ENCODE measurements around the gene TBR1. TPM values are rescaled to one million over a fixed set of nuclear protein-coding genes. Genes with fewer than 3 reads are reported as not detected.
A peak's percentile ranks its signal among the peaks of the same experiment; 100 is the strongest.

TBR1 gene
- polyA plus RNA-seq (ENCODE audit: insufficient read length): not detected

DNA sequence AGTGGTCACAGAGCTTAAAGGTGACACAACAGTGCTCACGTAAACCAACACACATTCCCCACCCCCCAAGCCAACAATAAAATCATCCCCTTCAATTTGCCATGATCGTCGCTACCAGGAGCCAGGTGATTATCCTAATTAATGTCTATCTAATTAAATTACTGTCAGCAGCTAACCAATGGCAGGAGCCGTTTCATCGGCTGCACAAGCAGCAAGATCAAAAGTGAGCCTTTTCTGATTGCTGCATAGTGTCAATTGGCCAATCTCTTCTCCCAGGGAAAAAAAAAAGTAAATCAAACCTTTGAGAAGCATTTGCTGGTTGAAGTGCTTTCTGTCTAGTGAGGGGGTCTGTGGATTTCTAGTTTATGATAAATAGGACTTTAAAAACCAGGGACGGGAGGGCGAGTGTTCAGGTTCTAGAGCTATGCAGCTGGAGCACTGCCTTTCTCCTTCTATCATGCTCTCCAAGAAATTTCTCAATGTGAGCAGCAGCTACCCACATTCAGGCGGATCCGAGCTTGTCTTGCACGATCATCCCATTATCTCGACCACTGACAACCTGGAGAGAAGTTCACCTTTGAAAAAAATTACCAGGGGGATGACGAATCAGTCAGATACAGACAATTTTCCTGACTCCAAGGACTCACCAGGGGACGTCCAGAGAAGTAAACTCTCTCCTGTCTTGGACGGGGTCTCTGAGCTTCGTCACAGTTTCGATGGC, at the start of gene TBR1:
TSS of gene TBR1 (plus strand) at position 311 of the 721 bp plus-strand sequence. CDS start at position 425, 114 bp downstream.
- no peak for DNase-seq (ENCODE audit: low read depth)

DNA sequence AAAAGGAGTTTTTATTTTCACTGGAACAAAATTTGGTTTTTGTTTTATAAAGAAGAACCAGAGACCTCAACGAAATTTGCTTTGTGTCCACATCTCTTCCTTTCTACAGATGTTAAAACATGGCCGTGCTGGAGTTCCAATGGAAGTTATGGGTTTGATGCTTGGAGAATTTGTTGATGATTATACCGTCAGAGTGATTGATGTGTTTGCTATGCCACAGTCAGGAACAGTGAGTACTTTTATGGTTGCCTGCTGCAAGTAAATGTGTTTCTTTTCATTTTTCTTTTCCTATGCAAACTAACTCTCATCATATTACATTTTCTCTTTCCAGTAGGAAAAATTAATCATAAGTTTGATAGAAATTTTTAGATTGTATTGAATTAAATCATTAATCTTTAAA, 48.4 kb upstream of the TBR1 start:
- DNase-seq (ENCODE audit: low read depth): no peak

DNA sequence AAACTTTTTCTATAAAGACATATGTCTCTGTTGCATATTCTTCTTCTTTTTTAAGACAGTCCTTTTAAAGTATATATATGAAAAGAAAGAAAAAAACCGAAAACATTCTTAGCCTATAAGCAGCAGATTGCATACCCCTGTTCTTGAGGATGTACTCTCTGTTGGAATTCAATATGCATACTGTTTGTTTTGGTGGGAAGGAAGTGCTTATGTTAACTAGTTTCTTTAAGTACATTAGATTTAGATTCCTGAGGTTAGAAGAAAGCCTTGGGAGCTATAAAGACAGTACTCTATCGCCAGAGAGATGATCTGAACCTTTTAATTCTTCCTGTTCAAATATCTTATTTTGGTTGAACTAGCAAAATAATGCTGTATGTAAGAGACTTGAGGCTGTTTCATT, 46.8 kb upstream of the TBR1 start:
- no peak for DNase-seq (ENCODE audit: low read depth)

DNA sequence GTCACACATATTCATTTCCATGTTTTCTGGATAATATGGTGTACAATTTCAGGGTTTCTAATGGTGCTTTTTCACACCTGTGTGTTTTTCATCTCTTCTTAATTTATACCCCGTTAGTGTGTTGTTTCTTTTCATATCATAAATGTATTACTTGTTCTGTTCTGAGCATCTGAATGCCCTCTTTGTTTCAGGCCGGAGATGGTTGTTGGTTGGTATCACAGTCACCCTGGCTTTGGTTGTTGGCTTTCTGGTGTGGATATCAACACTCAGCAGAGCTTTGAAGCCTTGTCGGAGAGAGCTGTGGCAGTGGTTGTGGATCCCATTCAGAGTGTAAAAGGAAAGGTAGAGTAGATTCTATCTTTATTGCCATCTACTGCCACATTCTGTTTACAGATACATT, 45.1 kb upstream of the TBR1 start:
- no peak for DNase-seq (ENCODE audit: low read depth)

DNA sequence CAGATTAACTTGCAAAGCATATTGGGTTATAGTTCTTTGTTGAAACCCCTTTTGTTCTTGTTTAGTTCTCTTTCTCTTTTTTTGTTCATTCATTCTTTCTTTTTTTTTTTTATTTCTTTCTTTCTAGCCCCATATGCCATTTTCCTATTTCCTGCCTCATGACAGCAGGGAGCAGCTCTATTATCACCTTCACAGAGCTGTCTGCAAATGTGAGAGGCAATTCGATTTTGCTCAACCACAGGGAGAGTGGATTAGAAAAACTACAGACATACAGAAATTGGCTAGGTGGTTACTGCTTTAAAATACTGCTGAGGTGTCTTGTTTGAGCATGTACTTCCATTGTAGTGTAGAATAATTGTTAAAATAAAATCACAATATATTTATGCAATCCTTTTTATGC, 44.2 kb upstream of the TBR1 start:
- no peak for DNase-seq (ENCODE audit: low read depth)

DNA sequence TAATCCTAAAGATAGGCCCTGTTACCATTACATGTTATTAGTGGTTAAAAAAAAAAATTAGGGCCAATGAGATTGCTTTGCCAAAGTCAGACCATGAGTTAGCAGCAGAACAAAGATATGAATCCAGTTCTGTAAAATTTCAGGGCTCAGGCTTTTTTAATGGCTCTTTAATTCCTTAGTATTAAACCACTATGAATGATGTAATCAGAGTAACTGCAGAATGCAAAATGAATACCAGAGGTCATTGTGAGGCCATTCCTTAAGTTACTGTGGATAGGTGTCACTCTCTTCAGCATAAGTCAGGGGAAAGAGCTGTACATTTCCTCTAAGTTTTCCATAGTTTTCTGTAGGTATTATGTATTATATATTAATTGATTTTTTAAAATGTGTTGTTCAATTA, 42.2 kb upstream of the TBR1 start:
- no peak for DNase-seq (ENCODE audit: low read depth)

DNA sequence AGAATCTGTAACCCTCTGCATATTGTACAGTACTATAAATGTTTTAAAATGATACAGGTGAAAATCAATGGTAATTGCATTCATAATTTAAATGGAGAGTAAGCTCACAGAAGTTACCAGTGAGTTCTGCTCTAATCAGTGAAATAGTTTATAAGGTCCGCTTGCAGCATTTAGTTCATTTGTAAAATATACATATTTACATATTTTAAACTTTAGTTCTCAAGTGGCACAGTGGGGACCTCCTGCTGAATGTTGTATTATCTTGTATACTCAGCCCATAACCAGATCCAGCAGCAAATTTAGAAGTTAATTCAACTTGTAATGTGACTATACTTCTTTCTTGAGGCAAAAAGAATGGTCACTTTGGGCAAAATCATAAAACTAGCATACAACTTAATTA, 41.7 kb upstream of the TBR1 start:
- no peak for DNase-seq (ENCODE audit: low read depth)

DNA sequence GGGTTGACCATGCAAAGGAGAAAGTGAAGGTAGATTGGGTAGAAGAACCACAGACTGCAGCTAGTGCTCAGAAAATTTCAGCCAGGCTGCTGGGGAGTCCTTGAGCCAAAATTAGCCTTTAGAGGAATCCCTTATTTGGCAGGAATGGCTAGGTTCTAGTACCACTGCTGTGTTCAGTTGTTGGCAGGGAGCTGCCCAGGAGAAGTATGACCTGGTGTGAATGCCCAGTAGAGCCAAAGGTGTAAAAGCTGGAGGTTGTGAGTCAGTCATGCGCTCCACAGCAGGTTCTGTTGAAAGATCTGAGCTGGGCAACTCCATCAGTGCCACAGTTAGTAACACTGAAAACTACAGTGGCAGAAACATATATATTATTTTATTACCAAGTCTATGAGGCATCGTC, 36.4 kb upstream of the TBR1 start:
- no peak for DNase-seq (ENCODE audit: low read depth)

DNA sequence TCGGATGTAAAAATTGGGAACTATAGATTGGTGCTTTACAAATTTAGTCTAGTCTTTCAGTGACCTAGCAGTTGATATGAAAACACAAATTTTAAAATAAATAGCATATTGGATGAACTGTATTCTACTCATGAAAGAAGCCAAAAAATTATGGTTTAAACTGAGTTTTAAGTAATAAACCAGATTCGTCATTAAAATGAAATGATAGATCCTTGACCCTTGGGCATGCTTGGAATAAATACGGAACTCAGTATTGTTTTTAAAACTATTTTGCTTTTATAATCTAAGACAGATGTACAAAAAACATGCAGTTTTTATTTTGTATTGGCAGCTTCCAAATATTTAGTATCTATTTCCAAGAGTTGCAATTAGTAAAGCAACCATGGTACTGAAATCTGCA, 34.6 kb upstream of the TBR1 start:
- peak; percentile 17 for DNase-seq (ENCODE audit: low read depth)

DNA sequence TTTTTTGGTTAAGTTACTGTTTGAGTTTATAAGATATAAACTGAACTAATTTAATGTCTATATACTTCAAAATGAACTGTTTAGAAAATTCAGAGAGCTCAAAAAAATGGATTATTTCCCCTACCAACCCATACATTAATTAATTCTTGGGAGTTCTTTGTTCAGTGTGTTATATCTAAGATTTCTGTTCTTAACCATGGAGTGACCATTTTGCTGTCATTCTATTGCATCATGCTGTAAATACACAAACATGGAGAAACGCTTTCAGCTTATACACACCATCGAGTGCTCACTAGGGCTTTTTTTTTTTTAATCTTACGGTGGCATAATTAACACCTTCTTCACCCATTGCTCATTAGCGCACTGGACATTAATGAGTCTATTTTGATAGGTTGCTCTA, 33.4 kb upstream of the TBR1 start:
- DNase-seq (ENCODE audit: low read depth): no peak

DNA sequence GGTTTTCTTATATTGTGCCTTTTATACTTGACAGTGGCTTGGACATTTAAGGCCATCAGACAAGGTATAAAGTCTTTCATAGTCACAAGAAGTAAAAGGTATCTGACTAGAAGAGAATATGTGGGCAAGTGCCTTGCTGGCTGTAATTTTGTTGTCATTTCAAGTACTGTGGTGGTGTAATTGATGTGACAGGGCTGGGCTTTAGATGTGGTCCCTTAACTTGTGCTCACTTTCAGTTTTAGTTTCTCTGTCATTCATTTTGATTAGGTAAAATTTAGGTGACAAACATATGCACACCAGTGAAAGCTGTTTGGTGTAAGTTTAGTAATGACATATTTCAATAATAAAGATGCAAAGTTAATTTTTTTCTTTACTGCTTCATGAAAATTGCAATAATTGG, 31.2 kb upstream of the TBR1 start:
- DNase-seq (ENCODE audit: low read depth): no peak

DNA sequence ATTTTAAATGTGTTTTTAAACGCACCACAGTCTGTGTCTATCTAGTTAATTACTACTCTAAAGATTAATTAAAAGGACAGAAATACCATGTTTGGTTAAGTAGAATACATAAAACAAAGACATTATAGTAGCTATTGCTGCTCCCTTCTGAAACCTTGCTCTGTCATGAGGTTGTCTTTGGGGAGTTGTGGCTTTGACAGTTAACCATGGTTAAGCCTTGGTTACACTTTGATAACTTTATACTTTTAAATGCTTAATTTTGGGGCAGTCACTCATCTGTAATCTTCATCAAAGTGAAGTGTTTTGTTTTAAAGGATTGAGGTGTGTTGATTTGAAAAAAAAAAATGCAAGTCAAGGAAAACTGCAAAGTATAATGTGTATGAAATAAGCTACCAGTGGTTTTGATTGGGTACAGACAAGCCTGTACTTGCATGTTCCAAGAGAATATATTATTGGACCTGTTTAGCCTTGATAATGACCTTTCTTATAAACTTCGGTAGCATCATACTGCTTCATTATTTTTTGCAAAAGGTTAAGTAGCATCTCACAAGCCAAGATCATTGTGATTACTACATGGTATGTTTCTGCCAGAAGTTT, 29.8 kb upstream of the TBR1 start:
- no peak for DNase-seq (ENCODE audit: low read depth)

DNA sequence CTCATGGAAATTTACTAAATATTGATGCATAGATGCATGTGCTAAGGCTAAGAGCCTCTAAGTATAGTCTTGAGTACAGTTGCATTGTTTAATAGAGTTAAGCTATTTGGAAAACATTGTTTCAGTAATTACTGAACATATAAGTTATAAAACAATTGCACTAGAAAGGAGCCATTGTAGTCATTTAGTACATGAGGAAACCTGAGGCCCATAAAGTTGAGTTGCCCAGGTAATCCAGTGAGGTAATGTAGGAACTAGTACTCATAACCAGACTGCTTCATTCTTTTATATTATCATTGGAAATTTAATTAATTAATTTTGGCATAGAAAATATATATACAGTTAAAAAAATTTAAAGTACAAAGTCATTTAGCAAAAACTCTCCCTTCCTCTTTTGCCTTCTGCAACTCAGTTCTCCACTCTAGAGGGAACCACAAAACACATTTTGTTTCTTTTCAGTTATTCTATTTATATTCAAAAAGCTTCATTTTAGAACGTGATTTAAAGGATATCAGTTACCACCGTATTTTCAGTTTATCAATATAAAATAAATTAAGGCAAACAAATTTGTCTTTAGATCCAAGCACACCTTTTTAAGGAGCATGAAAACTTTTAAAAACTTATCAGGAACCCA, 27.8 kb upstream of the TBR1 start:
- DNase-seq (ENCODE audit: low read depth): no peak

DNA sequence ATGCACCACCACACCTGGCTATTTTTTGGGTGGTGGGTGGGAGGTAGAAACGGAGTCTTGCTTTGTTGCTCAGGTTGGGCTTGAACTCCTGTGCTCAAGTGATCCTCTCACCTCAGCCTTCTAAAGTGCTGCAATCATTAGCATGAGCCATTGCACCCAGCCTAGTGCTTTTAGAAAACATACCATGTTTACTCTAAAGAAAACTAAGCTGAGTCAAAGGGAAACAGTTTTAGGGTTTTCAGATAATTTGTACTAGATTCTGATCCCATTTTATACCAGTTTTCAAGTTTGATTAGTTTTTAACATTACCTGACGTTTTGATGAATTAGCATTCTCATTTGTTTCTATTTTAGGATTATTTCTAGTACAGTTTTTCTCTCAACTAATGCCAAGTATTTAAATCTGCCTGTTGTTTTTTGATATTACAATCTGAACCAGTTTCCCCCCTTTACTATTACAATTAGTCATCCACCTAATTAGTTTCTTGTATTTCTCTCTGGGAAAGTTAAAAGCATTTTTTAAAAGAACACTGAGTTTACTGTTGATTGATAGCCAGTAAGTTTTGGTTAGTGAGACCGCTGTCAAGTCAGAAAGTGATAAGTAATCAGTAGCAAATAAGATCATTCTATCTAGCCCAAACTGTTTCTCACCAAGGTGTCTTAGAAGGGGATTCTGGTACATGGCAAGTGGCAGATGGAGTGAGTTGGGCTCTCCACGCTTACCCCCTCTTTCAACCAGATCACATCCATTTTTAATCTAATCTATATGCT, 24.2 kb upstream of the TBR1 start:
- DNase-seq (ENCODE audit: low read depth): no peak

DNA sequence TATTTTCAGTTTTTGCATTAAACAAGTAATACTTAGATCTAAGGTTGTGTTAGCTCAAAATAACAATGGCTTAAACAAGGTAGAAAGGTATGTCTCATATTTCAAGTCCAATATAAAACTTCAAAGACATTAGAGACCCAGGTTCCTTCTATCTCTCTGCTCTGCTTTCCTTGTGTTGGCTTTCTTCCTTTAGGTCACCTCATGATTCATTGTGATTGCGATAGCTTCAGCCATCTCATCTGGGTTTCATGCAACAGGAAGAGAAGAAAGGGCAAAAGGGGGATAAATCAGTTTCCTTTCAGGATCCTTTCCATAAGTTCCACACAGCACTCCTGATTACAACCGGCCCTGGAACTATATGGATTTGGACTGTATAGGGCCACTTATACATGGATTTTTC, 16.0 kb upstream of the TBR1 start:
- no peak for DNase-seq (ENCODE audit: low read depth)

DNA sequence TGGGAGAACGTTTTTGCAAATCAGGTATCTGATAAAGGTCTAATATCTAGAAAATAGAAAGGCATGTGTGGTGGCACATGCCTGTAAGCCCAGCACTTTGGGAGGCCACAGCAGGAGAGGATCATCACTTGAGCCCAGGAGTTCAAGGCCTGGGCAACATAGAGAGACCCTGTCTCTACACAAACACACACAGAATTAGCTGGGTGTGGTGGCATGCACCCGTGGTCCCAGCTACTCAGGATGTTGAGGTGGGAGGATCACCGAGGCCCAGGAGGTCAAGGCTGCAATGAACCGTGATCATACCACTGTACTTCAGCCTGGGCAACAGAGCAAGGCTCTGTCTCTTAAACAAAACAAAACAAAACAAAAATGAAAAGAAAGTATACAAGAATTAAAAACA, 13.8 kb upstream of the TBR1 start:
- no peak for DNase-seq (ENCODE audit: low read depth)

DNA sequence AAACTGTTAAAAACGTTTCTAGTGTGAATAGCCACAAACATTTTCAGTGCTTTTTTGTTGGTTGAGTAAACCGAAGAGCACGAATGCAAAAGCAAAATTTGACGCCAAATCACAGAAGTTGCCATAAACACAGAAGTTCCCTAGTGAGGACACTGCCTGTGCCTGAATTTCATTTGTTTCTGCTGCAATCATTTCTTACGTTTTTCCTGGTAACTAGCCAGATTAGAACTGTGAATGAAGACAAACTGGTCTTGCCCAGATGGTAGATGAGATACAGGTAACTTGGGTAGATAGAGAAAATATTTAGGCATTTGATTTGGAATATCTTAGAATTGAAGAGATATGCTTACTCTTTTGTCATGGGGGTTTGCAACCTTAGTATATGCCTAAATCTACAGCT, 9.8 kb upstream of the TBR1 start:
- no peak for DNase-seq (ENCODE audit: low read depth)

DNA sequence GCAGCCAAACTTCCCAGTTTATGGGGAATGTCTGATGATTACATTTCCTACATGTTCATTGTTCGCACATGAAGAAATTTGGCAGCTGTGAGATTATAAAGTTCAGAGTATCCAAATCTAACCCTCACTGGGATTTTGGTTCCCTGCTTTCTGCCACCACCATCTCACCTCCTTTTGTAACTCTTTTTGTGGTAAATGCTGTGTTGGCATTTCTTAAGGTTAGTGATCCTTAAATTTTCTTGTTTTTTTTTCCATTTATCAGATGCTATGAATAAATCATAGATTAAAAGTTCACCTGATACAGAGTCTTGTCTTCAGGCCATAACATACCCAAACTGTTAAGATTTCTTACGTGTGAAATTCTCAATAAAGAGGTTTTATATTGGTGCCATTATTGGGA, 8.5 kb upstream of the TBR1 start:
- DNase-seq (ENCODE audit: low read depth): no peak

DNA sequence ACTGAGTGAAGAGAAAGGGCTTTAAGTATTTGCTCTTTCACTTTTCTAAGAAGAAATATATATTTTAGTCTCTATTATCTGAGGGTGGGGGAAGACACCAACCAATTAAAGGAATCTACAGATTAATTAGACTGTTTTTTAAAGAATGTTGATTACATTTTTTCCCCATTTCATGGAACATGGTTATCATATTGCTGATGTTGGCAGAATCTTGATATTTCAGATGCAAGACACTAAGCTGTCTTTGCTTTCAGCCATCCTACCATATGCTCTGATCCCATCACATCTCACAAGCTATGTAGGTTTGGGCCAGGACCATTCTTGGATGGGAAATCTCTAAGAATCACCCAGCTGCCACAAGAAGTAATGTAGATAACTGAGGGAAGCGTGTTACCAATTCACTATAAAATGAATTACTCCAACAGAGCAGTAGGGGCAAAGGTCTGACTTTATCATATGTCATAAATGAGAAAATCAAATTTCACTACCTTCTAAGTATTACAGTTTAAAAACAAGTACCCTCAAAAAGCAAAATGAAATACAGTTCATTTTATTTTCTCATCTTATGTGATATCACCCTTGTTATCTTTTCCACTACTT, 6.7 kb upstream of the TBR1 start:
- no peak for DNase-seq (ENCODE audit: low read depth)

DNA sequence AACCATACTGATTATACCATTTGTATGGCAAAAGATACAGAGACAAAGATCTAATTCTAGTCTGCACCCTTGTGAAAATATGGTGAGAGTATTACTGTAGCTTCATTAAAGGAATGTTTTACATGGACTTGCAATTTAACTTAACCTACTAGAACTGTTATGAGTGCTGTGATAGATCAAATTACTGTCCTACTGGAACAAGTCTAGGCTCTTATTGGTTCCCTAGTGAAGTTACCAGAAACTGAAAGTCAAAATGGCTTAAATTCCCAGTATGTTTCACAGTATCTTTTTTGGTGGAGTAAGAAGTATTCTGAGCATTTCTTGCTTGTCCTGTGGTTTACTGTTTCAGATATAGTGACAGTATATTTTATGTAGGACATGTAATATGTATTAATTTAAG, 3.8 kb upstream of the TBR1 start:
- DNase-seq (ENCODE audit: low read depth): no peak

DNA sequence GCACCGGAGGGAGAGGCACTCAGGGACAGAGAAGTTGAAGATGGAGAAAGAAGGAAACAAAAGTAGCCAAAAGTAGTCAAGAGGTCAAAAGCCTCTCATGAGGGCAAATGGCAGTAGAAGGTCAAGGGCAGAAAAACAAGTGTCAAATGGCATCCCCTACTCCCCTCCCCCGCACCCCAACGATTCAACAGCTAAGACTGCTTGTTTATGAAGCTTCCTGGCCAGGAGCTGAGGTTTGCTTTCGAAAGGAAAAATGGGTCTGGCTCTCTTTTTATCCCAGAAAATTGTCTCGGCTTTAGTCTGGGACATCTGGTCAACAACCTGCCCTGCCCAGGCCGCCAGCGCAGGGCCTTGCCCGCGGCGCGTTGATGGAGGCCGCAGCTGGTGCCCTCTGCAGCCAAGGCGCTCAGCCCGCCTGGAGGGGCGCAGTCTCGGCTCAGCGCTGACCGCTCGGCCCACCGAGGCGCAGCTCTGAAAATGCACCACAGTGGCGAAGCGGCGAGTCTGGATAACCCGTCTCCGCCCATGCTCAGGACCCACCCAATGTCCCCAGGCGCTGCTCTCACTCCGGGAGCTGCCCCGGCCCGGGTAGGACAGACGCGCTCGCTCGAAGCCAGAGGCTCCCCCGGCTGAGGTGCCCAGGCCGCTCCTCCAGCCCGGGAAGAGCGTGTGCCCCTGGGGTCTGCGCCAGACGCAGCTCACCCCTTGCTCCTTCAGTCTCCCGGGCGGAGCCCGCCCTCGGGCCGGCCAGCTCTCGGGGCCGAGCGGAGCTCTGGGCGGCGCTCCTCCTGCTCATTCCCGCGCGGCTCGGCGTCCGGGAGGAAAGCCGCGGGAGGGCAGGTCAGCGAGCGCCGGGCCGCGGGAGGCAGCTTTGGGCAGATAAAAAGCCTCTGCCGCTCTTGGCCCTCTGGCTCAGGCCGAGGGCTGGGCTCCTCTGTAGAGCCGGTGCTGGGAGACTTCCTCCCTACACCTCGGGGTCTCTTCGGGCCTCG, 1.8 kb upstream of the TBR1 start:
- DNase-seq (ENCODE audit: low read depth): no peak

Measured in forelimb muscle (tissue), 1 donor.